ENCODE measurements around the gene GCAT.

The GCAT gene

DNA sequence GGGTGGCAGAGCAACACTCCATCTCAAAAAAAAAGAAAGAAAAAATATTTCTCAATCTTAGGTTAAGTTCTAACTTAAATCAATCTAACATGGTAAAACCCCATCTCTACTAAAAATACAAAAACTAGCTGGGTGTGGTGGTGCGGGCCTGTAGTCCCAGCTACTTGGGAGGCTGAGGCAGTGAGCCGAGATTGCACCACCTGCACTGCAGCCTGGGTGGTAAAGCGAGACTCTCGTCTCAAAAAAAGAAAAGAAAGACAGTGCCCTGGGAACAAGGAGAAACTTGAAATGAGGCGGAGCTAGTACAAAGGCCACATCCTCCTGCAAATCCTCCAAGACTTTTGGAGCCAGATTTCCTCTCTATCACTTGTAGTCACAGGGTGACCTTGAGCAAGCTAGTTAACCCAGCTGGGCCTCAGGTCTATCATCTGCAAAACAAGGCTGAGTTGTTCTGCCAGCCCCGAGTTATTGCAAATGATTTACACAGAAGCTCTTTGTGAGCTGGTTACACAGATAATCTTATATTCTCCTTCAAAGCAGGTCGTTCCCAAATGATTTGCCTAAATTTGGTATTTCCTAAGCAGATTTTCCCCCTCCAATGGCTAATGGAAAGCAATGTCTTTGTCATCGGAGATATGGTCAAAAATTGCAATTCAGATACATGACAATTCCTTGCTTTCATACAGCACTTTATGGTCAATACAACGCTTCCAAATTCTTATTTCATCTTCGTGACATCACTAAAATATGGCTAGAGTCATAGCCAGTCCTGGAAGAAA, 34.5 kb downstream of the GCAT start:
- no peak for FAIRE-seq
- no peak for DNase-seq (ENCODE audit: low spot score)

GRCh38 chr22:37843741-37844089, 36.0 kb downstream of the GCAT start:
- peak; percentile 70 for DNase-seq (ENCODE audit: low spot score)
- no peak for FAIRE-seq

- no peak for FAIRE-seq
- no peak for DNase-seq (ENCODE audit: low spot score)
Observed at GRCh38 chr22:37844904-37845329, 37.2 kb downstream of the GCAT start.

GRCh38 chr22:37846433-37846832, 38.7 kb downstream of the GCAT start:
- FAIRE-seq, result no peak
- no peak for DNase-seq (ENCODE audit: low spot score)

DNA sequence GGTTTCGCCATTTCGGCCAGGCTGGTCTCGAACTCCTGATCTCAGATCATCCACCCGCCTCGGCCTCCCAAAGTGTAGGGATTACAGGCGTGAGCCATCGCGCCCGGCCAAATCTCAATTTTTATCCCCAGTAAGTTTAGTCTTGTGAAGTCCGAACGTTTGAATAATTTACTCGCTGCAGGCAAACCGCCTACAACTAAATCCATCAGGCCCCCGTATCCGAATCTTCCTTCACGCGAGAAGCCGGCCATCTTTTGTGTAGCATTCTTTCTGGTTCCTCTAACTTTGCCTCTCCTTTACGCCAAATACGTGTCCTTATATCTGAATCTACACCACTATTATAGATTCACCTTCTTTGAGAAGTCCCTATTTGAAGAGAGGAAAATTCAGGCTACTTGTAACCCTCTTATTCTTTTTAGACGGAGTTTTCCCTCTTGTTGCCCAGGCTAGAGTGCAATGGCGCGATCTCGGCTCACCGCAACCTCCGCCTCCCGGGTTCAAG, 40.9 kb downstream of the GCAT start:
- FAIRE-seq (no peak), DNase-seq (ENCODE audit: low spot score) (peak; percentile 46)

- FAIRE-seq (peak; percentile 67), DNase-seq (ENCODE audit: low spot score) (peak; percentile 98)
Observed at GRCh38 chr22:37849089-37849751, 41.5 kb downstream of the GCAT start, which contains the start of gene EIF3L. Gene EIF3L (plus strand): TSS chr22:37849419. CDS start chr22:37849450, 31 bp downstream.

- DNase-seq (ENCODE audit: low spot score) (no peak), FAIRE-seq (no peak)
Observed at GRCh38 chr22:37850801-37851200, 43.1 kb downstream of the GCAT start.

DNA sequence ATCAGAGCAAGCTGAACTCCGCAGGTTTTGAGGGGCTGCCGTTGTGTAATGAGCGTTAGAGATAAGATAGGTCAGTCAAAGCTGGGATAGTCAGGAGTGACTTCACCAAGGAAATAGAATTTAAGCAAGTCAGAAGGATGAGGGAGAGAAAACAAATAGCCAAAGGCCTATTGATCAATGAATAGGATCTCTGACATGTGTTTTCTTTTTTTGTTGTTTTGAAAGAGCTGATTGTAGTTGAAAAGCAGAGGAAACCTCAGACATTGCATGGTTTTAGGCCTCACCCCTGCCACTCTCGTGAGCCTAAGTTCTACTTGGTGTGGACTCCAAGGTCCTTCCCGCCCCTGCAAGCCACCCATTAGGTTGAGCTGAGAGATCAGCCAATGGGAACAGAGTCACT, 44.7 kb downstream of the GCAT start:
- DNase-seq (ENCODE audit: low spot score), result no peak
- no peak for FAIRE-seq

DNA sequence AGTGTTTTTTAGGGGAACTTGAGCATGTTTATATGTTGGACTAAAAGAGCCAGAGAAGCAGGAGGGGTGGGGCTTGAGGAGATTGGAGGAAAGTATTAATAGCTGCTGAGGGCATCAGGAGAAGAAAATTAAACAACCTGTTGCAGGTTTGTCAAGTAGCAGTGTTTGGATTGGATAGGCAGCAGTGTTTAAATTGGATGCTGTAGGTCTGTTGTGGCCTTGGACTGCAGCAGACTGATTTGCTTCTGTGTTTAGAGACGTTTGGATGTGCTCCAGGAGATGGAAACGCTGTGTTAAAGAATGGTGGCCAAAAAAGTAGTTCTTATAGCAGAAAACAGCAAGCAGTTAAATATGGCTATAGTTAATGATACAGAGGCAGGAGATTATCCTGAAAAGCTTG, 47.2 kb downstream of the GCAT start:
- FAIRE-seq (no peak), DNase-seq (ENCODE audit: low spot score) (no peak)

- FAIRE-seq, result no peak
- no peak for DNase-seq (ENCODE audit: low spot score)
Observed at GRCh38 chr22:37855462-37855861, 47.7 kb downstream of the GCAT start.

GRCh38 chr22:37860796-37861421, 53.2 kb downstream of the GCAT start:
- no peak for FAIRE-seq
- no peak for DNase-seq (ENCODE audit: low spot score)

GRCh38 chr22:37862570-37863325, 55.0 kb downstream of the GCAT start:
- DNase-seq (ENCODE audit: low spot score) (no peak), FAIRE-seq (no peak)

GRCh38 chr22:37865510-37865909, 57.8 kb downstream of the GCAT start:
- no peak for DNase-seq (ENCODE audit: low spot score)
- no peak for FAIRE-seq
